Glomerular visceral epithelial cell (primary cell): ENCODE data around the gene UBXN4.
A peak's percentile ranks its signal among the peaks of the same experiment; 100 is the strongest.
"Not testable (repeated sequence)": the region's sequence is repeated elsewhere in the genome, so short reads cannot be mapped to it uniquely, and the experiment has no call there.

ENCODE experiments used
- DNase-seq: peaks from one replicate; pipeline ENCODE4 v3.0.0-alpha.2; 2016; ENCODE audit errors: extremely low spot score

UBXN4 gene

GRCh38 chr2:135768863-135769262 is 27.2 kb downstream of the UBXN4 start:
- DNase-seq = no peak

GRCh38 chr2:135773319-135773718 is 31.7 kb downstream of the UBXN4 start:
- DNase-seq = no peak

- no peak for DNase-seq
These were observed 32.3 kb downstream of the UBXN4 start for GRCh38 chr2:135773917-135774316.

GRCh38 chr2:135775420-135775819 is 33.8 kb downstream of the UBXN4 start:
- no peak for DNase-seq

GRCh38 chr2:135776367-135776766 is 34.7 kb downstream of the UBXN4 start:
- no peak for DNase-seq

- no peak for DNase-seq
These were observed 40.6 kb downstream of the UBXN4 start for GRCh38 chr2:135782231-135782630.

- no peak for DNase-seq
These were observed 41.8 kb downstream of the UBXN4 start for GRCh38 chr2:135783439-135783838.

GRCh38 chr2:135785032-135785431 is 43.4 kb downstream of the UBXN4 start:
- no peak for DNase-seq

- DNase-seq = peak; percentile 93
These were observed 45.2 kb downstream of the UBXN4 start for GRCh38 chr2:135786823-135787222.

- no peak for DNase-seq
These were observed 48.8 kb downstream of the UBXN4 start for GRCh38 chr2:135790423-135790822.

GRCh38 chr2:135791418-135792190 is 49.9 kb downstream of the UBXN4 start:
- peak; percentile 71 for DNase-seq

GRCh38 chr2:135792401-135793150 is 50.9 kb downstream of the UBXN4 start:
- DNase-seq = peak; percentile 38

GRCh38 chr2:135795641-135796040 is 54.0 kb downstream of the UBXN4 start:
- not testable (repeated sequence) for DNase-seq

- DNase-seq = no peak
These were observed 55.0 kb downstream of the UBXN4 start for GRCh38 chr2:135796606-135797005.

GRCh38 chr2:135797497-135798274 is 56.0 kb downstream of the UBXN4 start:
- peak; percentile 85 for DNase-seq

- DNase-seq = no peak
These were observed 56.6 kb downstream of the UBXN4 start for GRCh38 chr2:135798275-135798705.

GRCh38 chr2:135798762-135799161 is 57.1 kb downstream of the UBXN4 start:
- DNase-seq = no peak

- no peak for DNase-seq
These were observed 58.1 kb downstream of the UBXN4 start for GRCh38 chr2:135799738-135800137.

- no peak for DNase-seq
These were observed 59.1 kb downstream of the UBXN4 start for GRCh38 chr2:135800513-135801460.

- no peak for DNase-seq
These were observed 60.7 kb downstream of the UBXN4 start for GRCh38 chr2:135802350-135802749.

GRCh38 chr2:135803278-135803677 is 61.6 kb downstream of the UBXN4 start:
- DNase-seq = no peak
